LoVo (cell line): ENCODE measurements around the gene EMILIN3.
"Not testable (repeated sequence)": the region's sequence is repeated elsewhere in the genome, so short reads cannot be mapped to it uniquely, and the experiment has no call there.

Source experiments
- DNase-seq: peaks from one replicate; pipeline ENCODE4 v3.0.0-alpha.2; 2016; ENCODE audit warnings: low spot score

EMILIN3 gene

GRCh38 chr20:41318271-41318649 is 48.4 kb downstream of the EMILIN3 start:
- no peak for DNase-seq

DNA sequence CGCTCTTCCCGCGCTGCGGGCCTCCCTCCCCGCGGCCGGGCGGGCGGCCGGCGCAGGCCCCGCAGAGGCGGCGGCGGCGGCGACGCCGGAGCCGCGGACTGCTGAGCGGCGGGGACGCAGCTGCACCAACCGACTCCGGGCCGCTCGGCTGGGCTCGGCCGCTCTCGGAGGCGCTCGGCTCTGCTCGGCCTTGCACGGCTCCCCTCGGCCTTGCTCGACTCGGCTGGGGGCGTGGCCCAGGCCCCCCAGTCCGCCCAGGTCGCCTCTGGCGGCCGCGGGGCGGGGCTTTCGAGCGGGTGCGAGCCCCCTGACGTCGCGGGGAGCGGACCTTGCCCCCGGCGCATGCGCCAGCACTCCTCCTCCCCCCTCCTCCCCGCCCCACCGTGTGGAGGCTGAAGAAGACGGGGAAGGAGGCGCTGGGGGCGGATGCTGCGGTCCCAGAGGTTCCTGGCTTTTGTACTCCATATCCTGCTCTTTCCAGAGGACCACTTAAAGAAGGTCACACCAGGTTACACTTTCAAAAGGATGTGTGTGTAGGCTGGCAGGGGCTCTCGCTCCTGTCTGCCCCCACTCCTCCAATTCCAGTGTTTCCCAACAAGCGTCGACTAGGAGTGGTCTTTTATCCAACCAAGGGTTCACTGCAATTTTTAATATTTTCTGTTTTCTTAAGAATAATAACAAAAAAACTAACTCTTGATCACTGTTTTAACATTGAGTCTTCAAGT is 48.9 kb downstream of the EMILIN3 start, which contains the start of gene ZHX3:
Gene ZHX3 (minus strand): TSS at position 186 of the 725 bp plus-strand sequence. CDS start 112,815 bp downstream, outside the sequence.
- DNase-seq = peak; percentile 96

DNA sequence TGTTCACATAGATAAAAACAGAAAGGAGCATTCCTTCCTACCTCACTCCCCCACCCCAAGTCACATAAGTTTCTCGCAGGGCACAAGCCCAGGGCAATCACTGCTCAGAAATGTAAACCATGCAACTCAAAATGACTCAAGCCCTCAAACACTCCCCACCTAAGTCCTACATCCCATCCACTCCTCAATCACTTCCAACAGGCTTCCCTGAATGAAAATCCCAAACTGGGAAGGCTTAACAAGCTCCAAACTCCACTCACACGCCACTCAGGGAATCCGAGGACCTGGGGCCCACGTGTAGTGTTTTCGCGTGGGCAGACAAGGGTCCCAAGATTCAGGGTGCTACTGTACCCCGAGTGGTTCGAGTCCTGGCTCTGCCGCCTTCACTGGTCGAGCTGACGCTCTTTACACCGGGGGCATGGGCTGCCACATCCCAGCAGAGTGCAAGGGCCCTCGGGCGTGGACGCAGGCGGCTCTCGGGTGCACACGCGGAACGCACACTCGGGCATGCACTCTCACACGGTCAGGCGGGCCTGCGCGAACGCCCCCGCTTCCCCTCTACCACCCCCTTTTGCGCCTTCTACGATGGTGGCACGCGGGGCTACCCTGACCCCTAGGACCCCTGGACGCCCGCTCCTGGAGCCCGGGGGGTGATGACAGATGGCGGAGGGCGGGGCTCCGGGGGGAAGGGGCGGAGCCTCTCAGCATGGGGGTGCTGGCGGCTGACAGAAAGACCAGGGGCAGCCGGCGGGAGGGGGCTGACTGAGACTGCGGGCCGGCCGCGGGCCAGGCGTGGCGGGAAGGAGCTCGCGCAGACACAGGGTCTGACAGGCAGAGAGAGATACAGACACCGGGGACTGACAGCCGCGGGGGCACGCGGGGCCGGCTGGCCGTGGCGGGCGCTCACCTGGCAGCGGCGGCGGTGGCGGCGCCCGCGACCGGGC is 49.7 kb downstream of the EMILIN3 start:
- DNase-seq = peak; percentile 53

GRCh38 chr20:41316051-41316450 is 50.6 kb downstream of the EMILIN3 start:
- no peak for DNase-seq

- no peak for DNase-seq
These were observed 52.2 kb downstream of the EMILIN3 start for GRCh38 chr20:41314386-41314785.

DNA sequence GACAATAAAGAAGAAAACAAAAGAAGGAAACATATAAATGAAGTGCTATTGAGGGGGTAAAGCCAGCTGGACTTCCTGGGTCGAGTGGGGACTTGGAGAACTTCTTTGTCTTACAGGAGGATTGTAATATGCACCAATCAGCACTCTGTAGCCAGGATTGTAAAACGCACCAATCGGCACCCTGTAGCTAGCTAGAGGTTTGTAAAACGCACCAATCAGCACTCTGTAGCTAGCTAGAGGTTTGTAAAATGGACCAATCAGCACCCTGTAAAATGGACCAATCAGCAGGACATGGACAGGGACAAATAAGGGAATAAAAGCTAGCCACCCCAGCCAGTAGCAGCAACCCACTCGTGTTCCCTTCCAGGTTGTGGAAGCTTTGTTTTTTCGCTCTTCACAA is 54.6 kb downstream of the EMILIN3 start:
- not testable (repeated sequence) for DNase-seq
